GM10847 (cell line): Measurements from ENCODE around the gene KCNH8.

Experiments
- POLR2A ChIP-seq: IDR thresholded peaks from 2 replicates; pipeline ENCODE4 v1.6.1; 2011; ENCODE audit not compliant: insufficient read length; ENCODE audit errors: extremely low read depth

The KCNH8 gene

DNA sequence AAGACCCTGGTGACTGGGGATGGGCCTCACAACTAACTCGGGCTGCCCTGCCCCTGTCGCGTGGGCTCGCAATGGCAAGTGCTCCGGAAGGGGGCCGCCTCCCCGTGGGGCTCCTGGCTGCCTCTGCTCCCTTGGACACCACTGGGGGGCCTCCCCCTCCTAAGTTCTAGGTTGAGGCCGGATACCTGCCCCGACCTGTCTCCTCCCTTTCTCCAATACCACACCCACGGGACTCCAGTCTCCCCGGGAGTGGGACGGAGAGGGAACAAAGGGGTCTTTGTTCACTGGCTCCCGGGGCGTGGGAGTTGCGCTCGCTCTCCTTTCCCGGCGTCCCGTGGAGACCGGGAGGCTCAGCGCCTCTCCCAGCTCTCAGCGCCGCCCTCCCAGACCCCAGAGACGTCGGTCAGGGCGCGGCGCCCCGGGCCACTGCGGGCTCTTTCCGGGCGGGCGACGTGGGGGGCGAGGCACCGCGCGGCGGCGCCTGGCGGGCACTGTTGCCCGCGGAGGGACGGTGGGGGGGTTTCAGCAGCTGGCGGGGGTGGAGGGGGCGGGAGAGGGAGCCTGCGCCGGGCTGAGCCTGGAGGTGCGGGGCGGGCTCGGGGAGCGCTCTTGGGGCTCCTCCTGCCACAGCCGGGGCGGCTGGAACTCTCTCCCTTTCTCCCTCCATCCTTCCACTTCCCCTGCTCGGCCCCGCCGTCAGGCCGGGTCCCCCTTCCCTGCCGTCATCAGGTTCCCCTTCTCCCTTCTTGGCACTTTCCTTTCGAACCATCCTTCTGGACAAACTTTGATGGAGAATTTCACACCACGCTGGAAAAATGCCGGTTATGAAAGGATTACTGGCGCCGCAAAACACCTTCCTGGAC is at the start of gene KCNH8:
Gene KCNH8 (plus strand): TSS at position 606 of the 863 bp plus-strand sequence. CDS start 210 bp downstream, at position 816.
- TF ChIP-seq POLR2A, result no peak

DNA sequence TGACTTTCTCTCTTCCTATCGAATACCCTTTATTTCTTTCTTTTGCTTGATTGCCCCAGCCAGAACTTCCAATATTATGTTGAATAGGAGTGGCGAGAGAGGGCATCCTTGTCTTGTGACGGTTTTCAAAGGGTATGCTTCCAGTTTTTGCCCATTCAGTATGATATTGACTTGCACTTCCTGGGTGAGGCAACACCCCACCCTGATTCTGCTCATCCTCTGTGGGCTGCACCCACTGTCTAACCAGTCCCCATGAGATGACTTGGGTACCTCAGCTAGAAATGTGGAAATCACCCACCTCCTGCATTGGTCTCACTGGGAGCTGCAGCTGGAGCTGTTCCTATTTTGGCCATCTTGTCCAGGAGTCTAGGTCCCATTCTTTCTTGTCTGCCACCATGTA is 44.8 kb upstream of the KCNH8 start:
- no peak for TF ChIP-seq POLR2A

DNA sequence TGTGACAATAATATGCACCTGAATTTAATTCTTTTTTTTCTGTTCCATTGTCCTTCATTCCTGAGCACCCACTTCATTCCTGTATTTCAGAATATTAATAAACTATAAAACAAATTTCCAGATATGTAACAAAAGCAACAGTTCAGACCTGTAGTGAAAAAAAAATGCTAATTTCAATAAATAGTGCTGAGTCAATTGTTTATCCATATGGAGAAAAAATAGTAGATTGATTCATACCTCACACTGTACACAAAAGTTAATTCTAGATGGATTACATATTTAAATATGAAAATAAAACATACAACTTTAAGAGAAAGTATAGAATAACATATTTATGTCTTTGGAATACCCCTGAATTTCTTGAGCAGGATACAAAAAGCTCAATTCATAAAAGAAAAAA is 43.9 kb upstream of the KCNH8 start:
- TF ChIP-seq POLR2A, result no peak

DNA sequence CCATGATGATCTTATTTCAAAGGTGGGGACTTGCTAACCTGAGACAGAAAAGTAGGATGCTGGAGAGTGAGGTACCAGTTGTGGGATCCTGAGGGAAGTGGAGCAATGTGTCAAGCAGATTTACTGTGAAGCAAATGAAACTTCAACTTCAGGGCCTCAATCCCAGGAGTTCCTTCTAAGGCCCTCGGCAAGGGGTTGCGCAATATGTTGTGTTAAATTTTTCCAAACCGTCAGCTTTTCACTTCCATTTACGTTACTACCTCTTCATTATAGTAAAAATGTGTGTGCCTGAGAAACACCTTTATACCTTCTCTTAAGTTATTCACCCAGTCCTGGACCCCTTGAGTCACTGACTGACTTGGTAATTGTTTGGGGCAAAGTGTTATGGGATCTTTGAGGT is 42.5 kb upstream of the KCNH8 start:
- TF ChIP-seq POLR2A, result no peak

DNA sequence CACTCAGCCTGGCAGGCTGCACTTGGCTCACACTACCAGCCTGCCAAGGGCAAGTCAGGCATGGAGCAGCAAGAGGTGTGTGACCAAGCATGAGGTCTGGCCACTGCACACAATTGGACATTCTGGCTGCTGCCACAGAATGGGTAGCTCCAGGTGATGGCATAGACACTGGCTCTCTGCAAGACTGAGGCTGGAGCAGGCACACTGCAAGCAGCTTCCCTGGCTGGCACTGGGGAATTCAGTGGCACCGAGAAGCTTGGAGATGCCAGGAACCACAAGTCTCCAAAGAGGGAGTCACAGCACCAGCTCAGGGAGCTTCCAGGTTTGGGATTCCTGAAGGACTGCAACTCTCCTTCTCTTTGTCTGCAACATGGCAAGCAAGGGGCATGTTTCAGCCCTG is 42.0 kb upstream of the KCNH8 start:
- no peak for TF ChIP-seq POLR2A

DNA sequence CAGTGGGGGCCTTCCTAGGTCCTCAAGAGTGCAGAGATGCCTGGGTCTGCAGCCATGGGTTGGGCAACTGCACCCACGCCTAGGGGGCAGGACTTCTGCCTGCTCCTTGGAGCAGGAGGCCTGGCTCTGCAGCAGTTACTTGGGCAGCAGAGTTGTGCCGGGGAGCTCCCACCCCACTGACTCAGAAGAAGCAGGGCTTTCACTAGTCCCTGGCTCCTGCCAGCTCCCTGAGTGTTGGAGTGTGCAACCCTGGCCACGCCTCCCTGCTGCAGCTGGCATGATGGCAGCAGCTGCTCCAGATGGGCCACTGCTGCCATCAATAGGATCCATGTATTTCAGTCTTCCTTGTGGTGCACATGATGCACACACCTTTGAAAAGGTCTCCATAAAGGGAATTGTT is 40.6 kb upstream of the KCNH8 start:
- TF ChIP-seq POLR2A, result no peak

DNA sequence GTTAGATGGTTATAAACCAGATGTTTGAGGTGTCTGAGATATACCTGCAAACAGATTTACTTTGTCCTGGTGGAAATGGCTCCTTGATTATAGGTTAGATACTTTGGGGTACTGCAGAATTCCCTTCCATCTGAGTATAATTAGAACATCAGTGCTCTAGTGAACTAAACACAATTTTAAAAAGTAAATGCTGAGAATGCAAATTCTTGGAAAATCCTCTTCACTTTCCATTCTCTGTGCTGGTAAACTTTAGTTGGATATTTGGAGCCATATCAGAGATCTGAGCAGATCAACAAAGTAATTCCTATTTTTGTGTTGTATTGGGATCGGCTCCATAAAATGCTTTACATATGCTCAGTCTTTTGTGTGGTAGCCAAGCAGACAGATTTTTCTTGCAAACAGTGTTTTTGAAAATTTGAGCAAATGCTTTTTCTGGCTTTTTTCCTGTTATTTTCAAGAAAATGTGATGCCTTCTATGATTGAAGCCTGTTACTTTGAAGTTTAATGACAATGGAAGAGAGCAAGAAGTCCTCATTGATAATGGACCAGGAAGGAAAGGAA is 37.9 kb upstream of the KCNH8 start:
- no peak for TF ChIP-seq POLR2A

DNA sequence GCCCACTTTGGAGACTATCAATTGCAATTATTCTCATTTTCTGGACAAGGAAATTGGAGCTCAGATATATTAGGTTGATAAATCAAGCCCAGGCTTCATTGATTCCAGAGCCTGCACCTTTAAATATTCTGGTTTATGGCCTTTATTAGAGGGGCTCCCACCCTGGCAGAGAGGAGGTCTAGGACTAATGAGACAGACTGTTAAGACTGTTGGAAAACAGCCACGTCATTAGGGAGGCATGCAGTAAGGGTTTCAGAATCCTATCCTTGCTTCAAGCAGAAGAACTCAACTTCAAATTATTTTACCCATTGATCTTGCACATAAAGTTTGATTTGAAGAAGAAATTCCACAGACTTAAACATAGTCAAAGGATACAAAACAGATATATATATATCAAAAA is 33.8 kb upstream of the KCNH8 start:
- TF ChIP-seq POLR2A, result no peak

DNA sequence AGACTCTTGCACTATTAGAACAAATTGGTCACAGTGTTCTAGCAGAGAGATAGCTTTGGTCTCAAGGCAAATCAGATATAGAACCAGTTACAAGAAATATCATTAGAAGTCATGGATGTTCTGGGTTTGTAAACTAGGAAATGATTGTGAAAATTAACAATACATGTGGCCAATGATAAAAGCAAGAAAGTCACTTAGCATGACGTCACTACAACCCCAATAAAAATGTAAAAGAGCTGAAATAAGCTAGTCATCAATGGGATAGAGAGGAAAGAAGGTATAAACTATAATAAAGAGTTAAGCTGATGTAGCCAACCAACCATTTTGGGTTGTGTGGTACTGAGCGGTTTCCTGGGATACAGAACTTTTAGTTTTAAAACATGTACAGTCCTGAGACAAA is 32.1 kb upstream of the KCNH8 start:
- no peak for TF ChIP-seq POLR2A

DNA sequence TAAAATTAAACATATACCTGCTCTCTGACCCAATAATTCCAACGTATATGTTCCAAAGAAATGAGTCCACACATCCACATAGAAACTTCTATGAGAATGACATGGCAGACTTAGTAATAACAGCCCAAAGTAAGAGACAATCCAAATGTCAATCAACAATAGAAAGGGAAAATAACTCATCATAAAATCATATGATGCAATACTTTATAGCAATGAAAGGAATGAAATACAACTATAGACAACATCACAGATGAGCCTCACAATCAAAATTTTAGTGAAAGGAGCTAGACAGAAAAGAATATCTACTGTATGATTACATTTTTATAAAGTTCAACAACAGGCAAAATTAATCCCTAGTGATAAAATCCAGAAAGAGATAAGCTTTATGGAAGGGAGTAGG is 23.6 kb upstream of the KCNH8 start:
- TF ChIP-seq POLR2A, result no peak

DNA sequence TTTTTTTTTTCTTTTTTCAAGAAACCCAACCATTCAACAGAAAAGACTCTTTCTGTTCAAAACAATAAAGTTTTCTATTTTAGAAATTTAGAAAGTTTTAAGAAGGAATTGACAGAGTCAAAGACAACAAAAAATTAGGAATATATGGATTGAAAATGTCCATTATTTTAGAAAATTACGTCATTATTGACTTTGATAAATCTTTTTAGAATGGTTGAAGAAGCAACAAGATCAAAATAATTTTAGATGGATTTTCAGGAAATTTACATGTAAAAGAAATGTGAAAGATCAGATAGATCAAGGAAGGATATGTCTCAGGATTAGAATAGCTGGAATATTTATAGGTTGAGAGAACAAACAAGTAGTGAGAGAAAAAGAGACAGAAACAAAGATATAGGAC is 8.4 kb upstream of the KCNH8 start:
- TF ChIP-seq POLR2A, result no peak

DNA sequence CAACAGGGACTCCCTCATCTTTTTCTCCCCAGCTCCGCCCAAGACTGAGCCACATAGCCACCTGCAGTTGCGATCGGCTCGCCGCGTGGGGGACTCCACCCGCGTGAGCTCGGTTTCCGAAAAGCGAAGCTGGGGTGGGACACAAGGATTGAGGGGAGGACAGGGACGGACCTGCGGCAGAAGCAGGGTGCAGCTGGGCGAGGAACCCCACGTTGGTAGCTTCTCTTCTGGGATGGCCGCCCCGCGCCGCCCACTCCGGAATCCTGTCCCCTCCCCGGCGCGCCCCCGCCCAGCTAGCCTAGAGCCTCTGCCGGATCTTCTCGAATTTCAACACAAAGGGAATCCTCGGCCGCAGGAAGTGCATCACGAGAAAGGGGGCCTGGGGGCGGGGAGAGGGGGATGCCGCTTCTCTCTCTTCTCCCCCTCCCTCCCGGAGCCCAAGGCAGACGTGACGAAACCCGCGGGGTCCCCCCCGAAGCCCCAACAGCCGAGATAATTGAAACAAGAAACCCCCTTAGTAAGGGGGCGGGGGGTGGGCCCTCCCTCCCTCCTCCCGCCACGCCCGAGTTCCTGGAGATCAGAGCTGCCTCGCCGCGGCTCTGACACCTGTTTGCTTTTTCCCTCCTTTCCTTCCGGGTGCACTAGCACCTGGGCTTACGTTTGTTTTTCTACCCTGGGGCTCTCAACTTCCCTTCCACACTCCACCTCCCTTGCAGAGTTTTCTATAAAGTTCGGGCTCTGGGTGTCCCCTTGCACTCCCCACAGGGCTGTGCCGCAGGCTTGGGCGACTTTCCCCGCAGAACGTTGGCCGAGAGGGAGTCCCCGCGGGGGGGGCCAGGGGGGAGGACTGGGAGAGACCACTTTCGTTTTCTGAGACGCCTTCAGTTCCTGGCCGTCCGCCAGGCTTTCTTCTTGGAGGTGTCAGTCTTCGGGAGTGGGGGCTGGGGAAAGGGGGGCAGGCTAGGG is 1.3 kb upstream of the KCNH8 start:
- TF ChIP-seq POLR2A, result no peak

DNA sequence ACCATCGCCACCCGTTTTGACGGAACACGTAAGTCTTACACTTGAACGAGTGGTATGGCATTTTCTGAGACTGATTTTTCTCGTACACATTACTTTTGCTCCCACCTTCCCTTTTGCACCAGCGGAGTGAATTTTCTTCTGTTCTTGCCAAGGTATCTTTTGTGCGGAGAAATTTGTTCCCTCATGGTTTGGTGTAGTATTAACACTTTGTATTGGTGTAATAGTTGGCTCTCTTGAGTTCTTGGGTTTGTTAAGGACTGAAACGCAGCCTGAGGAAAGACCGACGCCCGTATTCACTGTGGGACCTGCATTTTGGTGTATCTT is 420 bp downstream of the KCNH8 start:
- TF ChIP-seq POLR2A, result no peak

DNA sequence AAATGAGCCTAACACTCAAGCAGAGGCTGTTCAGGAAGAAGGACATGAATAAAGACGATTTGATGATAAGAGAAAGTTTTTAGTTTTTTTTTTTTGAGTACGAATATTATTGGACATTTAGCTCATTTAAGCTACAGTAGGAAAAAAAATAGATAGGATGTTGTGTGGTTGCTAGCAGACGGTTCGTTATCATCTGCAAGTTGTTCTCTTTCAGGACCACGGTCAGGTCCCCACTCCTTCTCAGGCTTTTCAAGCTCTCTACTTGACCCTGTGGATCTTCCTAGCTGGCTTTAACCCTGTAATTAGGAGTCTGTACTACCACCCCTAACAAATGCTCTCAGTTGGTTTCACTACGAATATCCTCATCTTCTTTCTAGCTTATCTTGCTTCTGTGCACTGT is 1.1 kb downstream of the KCNH8 start:
- no peak for TF ChIP-seq POLR2A

DNA sequence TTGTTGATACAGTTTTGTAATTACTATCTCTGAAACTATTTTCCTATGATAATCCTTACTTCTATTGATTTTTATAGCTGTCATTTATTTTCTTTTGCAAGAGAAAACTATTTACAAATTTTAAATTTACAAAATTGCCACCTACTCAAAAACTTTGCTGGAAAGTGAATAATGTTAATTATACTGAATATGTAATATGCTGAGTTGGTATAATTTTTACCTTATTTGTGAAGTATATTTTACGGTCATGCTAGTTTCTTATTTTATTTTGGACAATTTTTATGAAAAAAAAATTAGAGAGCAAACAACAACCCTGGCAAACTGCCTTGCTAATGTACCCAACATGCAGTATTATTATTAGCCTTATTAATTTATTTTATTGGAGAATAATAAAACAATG is 2.9 kb downstream of the KCNH8 start:
- TF ChIP-seq POLR2A, result no peak
